ENCODE data around the gene ALDH1A3.

ALDH1A3 gene

DNA sequence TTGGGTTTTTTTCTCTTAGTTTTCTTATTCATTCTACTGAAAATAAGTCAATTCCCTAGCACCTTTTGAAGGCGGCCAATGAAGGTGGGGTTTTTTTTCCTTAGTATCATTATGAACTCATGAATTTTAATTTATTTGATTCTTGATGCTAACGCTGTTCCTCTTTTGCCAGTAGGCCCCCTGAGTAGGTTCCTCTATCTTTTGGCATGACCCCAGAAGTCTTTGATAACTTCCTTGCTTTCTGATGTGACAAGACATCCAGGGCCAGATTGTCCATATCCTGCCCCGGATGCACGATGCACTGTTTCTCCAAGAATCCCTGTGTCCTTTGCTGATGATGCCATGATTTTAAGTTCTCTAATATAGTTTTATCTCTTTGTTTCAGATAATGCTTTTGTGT, 60.2 kb downstream of the ALDH1A3 start:
- H3K27me3 ChIP-seq (ENCODE audit: low read depth), result no peaks in the 10 kb centered on the region
- no peaks in the 10 kb centered on the region for H3K4me1 ChIP-seq
- no peaks in the 10 kb centered on the region for H3K9me3 ChIP-seq
- DNase-seq (ENCODE audit: low spot score in 2 of 2), result no peak
- in situ Hi-C loops (cut with MboI; ENCODE audit: low sequenced_read_pairs), result no loop called here
- no peaks in the 10 kb centered on the region; the same call in 1 of the 2 replicates for H3K36me3 ChIP-seq (replicated peaks)
- no peak overlapping the region for H3K4me3 ChIP-seq

DNA sequence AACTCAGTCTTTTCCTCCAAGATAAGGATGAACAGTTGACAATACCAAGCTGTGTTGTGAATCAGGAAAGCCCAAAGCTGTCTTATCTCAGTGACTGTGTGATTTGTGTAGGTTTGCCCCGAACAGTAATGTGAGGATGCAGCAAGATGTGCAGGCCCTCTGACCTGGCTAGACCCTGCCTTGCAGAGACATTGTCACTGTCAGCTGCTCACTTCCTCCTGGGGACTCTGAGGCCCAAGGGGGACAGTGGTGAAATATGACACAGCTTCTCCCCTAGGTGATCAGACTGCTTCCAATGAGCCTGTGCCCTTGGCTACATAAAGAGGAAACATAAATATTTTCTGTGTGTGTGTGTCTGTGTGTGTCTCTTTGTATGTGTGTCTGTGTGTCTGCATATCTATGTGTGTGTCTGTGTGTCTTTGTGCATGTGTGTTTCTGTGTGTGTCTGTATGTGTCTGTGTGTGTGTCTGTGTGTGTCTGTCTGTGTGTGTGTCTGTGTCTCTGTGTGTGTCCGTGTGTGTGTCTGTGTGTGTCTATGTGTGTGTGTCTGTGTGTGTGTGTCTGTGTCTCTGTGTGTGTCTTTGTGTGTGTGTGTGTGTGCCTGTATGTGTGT, 61.2 kb downstream of the ALDH1A3 start:
- H3K4me1 ChIP-seq, result no peaks in the 10 kb centered on the region
- no peaks in the 10 kb centered on the region; the same call in 1 of the 2 replicates for H3K36me3 ChIP-seq (replicated peaks)
- in situ Hi-C loops (cut with MboI; ENCODE audit: low sequenced_read_pairs), result no loop called here
- no peaks in the 10 kb centered on the region for H3K9me3 ChIP-seq
- H3K4me3 ChIP-seq, result no peak overlapping the region
- DNase-seq (ENCODE audit: low spot score in 2 of 2), result no peak
- no peaks in the 10 kb centered on the region for H3K27me3 ChIP-seq (ENCODE audit: low read depth)

DNA sequence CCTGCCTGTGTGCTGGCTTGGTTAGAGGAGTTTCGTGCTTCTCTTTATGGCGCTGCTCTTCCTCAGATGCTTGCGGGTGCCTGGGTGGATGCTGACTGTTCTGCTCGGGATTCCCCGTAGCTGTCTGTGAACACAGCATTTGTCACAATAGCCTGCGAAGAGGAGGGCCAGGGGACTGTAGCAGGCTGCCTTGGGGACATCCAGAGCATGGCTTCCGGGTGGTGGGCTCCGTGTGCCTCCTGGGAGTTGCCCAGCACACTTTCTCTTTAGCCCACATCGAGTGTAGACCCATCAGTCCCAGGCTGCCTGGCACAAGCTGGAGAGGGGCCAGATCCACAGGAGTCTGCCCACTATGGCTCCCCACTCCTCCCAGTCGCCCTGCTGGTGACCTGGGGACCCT, 61.9 kb downstream of the ALDH1A3 start:
- in situ Hi-C loops (cut with MboI; ENCODE audit: low sequenced_read_pairs), result no loop called here
- Histone ChIP-seq H3K36me3 (replicated peaks) (no peaks in the 10 kb centered on the region; the same call in 1 of the 2 replicates), H3K4me1 (no peaks in the 10 kb centered on the region), H3K27me3 (ENCODE audit: low read depth) (no peaks in the 10 kb centered on the region), H3K9me3 (no peaks in the 10 kb centered on the region), H3K4me3 (no peak overlapping the region)
- DNase-seq (ENCODE audit: low spot score in 2 of 2), result no peak

DNA sequence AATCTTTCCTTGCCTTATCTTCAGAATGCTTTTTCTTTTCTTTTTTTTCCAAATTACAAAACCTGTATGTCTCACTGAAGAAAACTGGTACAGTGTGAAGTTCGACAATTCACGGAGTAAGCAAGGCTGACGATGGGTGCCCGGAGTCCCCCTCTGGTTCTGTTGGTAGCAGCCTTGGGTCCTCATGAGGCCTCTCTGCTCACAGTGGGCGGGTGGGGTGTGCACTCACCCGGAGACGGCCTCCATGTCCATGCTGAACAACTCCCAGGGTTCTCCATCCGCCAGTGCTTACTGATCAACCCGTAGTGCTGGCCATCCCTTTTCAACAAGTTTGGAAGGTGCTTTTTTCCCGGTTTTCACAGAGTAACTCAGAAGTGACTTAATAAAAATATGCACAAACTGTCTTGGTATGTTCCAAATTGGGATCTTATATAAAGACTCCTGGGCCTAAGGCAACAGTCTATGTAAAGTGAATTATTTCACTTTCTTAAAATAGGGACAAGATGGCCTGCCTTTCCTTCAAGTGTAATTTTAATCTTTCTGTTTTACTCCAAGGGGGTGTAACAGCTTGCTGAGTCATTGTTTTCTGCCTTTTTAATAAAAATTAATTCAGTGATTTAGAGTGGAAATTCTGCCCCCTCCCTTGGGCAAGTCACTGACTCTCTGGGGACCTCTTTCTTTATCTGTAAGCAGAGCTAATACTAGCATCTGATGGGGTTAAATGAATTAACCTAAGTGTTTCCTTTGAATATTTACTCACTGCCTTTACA, 63.2 kb downstream of the ALDH1A3 start:
- no peaks in the 10 kb centered on the region for H3K4me1 ChIP-seq
- no peaks in the 10 kb centered on the region for H3K9me3 ChIP-seq
- H3K4me3 ChIP-seq, result no peak overlapping the region
- DNase-seq (ENCODE audit: low spot score in 2 of 2), result no peak
- in situ Hi-C loops (cut with MboI; ENCODE audit: low sequenced_read_pairs), result no loop called here
- no peaks in the 10 kb centered on the region; the same call in 1 of the 2 replicates for H3K36me3 ChIP-seq (replicated peaks)
- H3K27me3 ChIP-seq (ENCODE audit: low read depth), result no peaks in the 10 kb centered on the region

DNA sequence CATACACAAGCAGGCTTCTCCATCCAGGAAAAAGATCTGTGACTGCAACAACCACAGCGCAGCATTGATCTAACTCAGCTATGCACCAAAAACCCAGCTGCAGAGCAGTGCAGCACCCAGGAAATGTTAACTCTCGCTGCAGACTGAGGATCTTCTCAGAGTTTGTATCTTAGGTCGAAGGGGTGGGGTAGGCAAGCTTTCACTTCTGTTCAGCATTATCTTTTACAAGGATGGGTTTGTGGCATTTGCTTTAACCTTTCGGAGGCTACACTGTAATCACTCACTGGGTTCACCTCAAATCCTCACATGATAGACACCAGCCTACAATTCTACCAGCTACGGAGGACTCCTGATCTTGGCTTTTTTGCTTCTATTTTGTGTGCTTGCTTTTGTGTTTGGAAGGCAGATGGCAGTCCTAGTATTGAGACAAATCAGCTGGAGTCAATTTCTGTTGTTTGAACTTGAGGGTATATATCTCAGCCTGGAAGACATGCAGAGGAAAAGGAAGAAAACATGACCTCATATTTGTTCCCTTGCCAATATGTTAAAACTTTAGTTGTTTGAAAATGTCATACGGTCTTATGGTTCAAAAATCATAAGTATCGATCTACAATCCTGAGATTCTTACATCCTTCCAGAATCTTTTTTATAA, 64.7 kb downstream of the ALDH1A3 start:
- no peaks in the 10 kb centered on the region for H3K4me1 ChIP-seq
- in situ Hi-C loops (cut with MboI; ENCODE audit: low sequenced_read_pairs), result no loop called here
- no peaks in the 10 kb centered on the region; the same call in 1 of the 2 replicates for H3K36me3 ChIP-seq (replicated peaks)
- no peak overlapping the region for H3K4me3 ChIP-seq
- DNase-seq (ENCODE audit: low spot score in 2 of 2), result no peak
- H3K9me3 ChIP-seq, result no peaks in the 10 kb centered on the region
- no peaks in the 10 kb centered on the region for H3K27me3 ChIP-seq (ENCODE audit: low read depth)

DNA sequence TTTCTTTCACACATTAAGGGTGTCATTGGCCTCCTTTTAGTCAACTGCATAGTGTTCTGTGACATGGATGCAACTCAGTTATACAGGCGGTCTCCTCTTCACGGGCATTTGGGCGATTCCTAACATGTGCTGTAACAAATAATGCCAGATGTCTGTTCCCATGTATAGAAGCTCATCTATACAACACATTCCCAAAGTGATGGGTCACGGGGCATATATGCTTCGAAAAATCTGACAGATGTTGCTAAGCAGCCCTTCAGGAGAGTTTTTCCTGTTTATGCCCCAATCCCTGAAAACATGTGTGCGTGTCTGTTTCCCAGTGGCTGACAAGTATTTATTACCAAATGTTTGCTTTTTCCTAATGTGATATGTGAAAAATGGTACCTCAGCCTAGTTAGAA, 65.4 kb downstream of the ALDH1A3 start:
- Histone ChIP-seq H3K4me3 (no peak overlapping the region), H3K4me1 (no peaks in the 10 kb centered on the region), H3K27me3 (ENCODE audit: low read depth) (no peaks in the 10 kb centered on the region), H3K36me3 (replicated peaks) (no peaks in the 10 kb centered on the region; the same call in 1 of the 2 replicates), H3K9me3 (no peaks in the 10 kb centered on the region)
- DNase-seq (ENCODE audit: low spot score in 2 of 2), result no peak
- in situ Hi-C loops (cut with MboI; ENCODE audit: low sequenced_read_pairs), result no loop called here

DNA sequence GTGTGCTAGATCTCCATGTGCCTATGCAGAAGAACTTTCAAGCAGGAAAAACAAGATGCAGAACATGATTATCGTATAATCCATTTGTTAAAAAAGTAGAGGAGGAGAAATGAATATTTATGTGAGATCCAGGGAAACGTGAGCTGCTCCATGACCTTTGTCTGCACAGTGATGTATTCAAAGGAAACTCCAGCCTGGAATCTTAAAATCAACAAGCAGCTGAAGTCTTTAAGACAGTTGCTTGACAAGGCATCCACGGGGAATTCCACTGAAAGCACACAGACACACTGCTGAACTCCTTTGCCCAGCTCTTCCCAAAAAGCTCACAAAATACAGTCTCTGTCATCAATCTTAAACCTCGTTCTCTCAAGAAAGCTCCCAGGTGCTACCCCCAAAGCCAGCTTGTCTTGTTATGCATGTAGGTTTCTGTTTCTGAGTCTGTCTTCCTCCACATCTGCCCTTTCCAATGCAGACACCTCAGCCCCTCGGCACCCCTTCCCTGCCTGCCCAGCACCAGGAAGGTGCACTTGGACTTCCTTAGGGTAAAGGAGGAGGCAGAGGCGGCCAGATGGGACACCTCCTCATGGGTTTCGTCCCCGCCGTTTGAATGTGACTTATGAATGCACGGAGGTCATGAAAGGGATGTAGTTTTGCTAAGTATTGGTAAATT, 68.3 kb downstream of the ALDH1A3 start:
- H3K4me1 ChIP-seq, result no peaks in the 10 kb centered on the region
- no peaks in the 10 kb centered on the region for H3K36me3 ChIP-seq (replicated peaks)
- no peaks in the 10 kb centered on the region for H3K27me3 ChIP-seq (ENCODE audit: low read depth)
- DNase-seq (ENCODE audit: low spot score in 2 of 2), result no peak
- no peaks in the 10 kb centered on the region for H3K9me3 ChIP-seq
- no peak overlapping the region for H3K4me3 ChIP-seq
- in situ Hi-C loops (cut with MboI; ENCODE audit: low sequenced_read_pairs), result no loop called here

DNA sequence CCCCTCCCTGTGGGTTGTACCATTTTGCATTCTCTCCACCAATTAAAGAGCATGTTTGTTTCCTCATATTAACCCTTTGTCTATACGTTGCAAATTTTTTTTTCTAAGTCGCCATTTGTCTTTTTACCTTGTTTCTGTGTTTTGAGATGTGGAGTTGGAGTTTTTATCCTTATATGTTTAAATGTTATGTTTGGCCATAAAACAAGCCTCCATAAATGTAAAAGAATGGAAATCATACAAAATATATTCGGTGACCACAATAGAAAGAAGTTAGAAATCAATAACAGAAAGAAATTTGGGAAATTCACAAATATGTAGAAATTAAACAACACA, 68.8 kb downstream of the ALDH1A3 start:
- Histone ChIP-seq H3K9me3 (no peaks in the 10 kb centered on the region), H3K4me3 (no peak overlapping the region), H3K36me3 (replicated peaks) (no peaks in the 10 kb centered on the region), H3K4me1 (no peaks in the 10 kb centered on the region), H3K27me3 (ENCODE audit: low read depth) (no peaks in the 10 kb centered on the region)
- in situ Hi-C loops (cut with MboI; ENCODE audit: low sequenced_read_pairs), result no loop called here
- DNase-seq (ENCODE audit: low spot score in 2 of 2), result no peak

DNA sequence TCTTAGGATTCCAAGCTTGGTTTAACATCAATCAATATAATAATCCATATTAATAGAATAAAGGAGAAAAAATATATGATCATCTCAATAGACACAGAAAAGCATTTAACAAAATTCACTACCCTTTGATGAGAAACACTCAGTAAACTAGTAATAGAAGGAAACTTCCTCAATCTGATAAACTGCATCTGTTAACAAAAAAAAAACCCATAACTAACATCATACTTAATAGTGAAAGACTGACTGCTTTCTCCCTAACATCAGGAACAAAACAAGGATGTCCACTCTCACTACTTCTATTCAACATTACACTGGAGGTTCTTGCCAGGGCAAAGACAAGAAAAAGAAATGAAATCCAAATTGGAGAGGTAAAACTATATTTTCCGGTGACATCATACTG, 70.1 kb downstream of the ALDH1A3 start:
- Histone ChIP-seq H3K4me3 (no peak overlapping the region), H3K4me1 (no peaks in the 10 kb centered on the region), H3K36me3 (replicated peaks) (no peaks in the 10 kb centered on the region), H3K27me3 (ENCODE audit: low read depth) (no peaks in the 10 kb centered on the region), H3K9me3 (no peaks in the 10 kb centered on the region)
- in situ Hi-C loops (cut with MboI; ENCODE audit: low sequenced_read_pairs), result no loop called here
- DNase-seq (ENCODE audit: low spot score in 2 of 2), result no peak

DNA sequence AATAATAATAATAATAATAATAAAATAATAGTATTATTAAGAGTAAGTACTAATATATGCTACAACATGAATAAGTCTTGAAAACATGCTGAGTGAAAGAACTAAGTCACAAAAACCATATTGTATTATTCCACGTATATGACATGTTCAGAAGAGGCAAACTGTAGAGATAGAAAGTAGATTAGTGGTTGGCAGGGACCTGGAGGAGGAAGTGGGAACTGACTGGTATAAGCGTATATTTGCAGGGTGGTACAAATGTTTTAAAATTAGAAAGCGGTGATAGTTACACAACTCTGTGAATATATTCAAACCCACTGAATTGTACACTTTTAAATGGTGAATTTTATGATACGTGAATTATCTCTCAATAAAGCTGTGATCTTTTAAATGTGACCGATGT, 72.3 kb downstream of the ALDH1A3 start:
- DNase-seq (ENCODE audit: low spot score in 2 of 2), result no peak
- in situ Hi-C loops (cut with MboI; ENCODE audit: low sequenced_read_pairs), result no loop called here
- Histone ChIP-seq H3K9me3 (no peaks in the 10 kb centered on the region), H3K27me3 (ENCODE audit: low read depth) (no peaks in the 10 kb centered on the region), H3K36me3 (replicated peaks) (no peaks in the 10 kb centered on the region), H3K4me1 (no peaks in the 10 kb centered on the region; the same call in 1 of the 2 replicates), H3K4me3 (no peak overlapping the region)

DNA sequence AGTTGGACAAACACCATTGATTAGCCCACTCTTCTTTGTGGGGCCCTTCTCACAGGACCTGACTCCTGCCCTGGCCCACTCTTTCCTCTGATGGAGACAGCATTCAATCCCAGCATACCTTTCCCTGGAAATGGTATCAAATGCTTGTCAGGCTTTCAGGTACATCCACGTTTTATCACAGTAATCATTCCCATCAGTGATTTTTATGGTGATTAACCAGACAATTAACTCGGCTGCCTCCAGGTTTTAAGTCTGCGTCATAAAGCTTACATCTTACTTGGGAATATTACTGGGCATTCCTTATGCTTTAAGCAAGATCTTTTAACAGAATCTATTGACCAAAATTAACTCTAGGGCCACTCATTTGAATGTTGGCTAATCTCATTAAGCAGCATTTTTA, 72.9 kb downstream of the ALDH1A3 start:
- Histone ChIP-seq H3K9me3 (no peaks in the 10 kb centered on the region), H3K27me3 (ENCODE audit: low read depth) (no peaks in the 10 kb centered on the region), H3K4me3 (no peak overlapping the region), H3K4me1 (peaks cover 5% of the 10 kb centered on the region), H3K36me3 (replicated peaks) (no peaks in the 10 kb centered on the region)
- DNase-seq (ENCODE audit: low spot score in 2 of 2), result no peak
- in situ Hi-C loops (cut with MboI; ENCODE audit: low sequenced_read_pairs), result no loop called here

DNA sequence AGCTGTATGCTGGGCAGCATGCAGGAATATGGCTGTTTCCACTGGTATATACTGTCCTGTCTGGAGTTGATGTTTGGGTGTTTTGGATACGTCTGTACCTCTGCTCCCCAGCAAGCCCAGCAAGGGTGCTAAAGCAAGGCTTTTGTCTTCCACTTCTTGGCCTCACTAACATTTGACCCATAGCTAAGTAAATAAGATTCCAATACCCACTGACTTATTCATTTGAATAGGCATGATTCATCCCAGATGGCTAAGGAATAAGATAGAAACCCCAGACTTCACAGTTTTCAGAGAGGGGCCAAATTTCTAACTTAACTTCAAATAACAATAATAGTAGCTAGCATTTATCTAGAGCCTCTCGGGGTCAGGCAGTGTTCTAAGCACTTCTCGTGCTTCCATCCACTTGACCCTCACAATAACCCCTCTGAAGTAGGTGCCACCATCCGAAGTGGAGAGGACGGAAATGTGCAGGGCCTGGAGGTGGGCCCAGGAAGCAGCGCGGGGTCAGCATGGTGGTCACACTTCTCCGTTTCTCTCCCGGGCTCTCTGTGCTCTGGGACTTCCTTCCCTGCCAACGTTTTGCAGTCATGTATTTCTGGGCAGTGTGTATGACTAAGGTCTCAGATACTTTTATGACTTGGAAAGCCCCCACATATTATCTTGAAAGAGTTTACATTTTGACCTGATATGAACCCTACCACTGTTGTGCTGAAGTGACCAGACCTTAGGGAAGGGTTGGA, 78.9 kb downstream of the ALDH1A3 start:
- Histone ChIP-seq H3K27me3 (ENCODE audit: low read depth) (no peaks in the 10 kb centered on the region), H3K4me1 (peaks cover 14% of the 10 kb centered on the region), H3K36me3 (replicated peaks) (no peaks in the 10 kb centered on the region), H3K4me3 (no peak overlapping the region), H3K9me3 (no peaks in the 10 kb centered on the region)
- DNase-seq (ENCODE audit: low spot score in 2 of 2), result no peak
- in situ Hi-C loops (cut with MboI; ENCODE audit: low sequenced_read_pairs), result no loop called here

Data from HAP-1 (cell line).